GM21717 (cell line): ENCODE measurements around the gene ACR.

ENCODE experiments used
- ATAC-seq: cut with Tn5 transposase; IDR thresholded peaks from one replicate; pipeline ENCODE4 v1.9.1; 2021; ENCODE audit warnings: mild to moderate bottlenecking, moderate library complexity; ENCODE audit not compliant: unreplicated experiment

Gene ACR

DNA sequence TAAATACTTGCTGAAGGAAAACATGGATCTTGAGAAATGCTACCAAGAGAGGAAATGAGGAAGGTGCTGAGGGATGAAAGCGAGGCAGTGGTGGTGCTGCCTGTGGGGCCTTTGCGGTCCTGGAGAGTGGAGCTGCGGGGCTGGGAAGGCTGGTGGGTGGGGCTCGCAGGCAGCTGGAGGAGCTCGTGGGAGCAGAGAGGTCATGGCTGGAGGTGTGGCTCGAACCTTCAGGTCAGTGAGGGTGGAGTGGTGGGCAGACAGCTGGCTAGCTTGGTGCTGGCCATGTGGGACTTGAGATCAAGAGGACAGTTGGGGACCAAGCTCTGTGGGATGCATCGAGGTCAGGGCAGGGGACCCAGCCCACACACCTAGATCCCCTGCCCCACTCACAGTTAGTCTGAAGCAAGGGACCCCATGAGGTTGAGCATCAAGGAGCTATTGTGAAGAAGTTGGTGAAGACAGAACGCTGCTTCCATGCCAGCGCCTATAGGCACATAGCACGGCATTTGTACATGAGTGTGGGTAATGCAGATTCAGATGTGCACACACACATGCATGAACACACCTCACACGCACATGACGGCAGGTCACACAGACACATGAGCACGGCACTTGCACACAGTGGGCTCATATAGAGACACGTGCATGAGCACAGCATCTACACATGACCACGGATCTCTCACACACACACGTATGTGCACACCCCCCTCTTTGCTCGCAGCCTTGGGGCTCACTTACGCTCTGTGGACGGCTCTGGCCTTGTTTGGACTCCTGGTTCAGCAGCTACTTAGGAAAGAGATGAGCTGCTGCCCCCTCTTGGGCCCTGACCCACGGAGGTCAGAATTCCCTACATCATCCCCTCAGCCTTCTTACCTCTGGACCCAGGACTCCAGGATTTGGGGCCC, 34.9 kb upstream of the ACR start:
- no peak for ATAC-seq

DNA sequence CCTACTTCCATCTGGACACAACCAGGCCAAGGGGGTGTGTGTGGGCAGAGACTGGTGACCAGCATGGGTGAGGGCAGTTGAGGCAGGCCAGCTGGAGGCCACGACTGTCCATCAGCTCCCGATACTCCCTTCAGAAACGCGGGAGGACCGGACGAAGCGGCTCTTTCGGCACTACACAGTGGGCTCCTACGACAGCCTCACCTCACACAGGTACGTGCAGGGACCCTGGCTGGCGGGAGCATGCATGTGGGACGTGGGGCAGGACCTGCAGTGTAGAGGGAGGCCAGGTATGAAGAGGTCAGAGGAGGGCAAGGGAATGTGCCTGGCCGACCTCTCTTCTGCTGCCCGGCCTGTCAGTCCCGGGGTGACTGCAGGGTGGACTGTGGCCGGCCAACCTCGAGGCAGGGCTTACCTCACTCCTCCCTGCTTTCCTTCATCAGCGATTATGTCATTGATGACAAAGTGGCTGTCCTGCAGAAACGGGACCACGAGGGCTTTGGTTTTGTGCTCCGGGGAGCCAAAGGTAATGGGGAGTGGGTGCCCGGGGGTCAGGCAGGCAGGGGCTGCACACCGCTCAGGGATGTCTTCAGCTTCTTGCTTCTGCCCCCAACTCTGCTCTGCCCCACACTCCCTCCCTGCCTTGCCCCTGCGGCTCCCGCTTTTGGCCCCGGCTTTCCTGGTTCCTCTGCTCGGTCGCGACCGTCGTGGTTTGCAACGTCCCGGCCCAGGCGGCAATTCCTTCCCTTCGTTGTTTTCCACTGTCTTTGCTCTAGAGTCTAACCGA, 34.1 kb upstream of the ACR start:
- ATAC-seq, result no peak

DNA sequence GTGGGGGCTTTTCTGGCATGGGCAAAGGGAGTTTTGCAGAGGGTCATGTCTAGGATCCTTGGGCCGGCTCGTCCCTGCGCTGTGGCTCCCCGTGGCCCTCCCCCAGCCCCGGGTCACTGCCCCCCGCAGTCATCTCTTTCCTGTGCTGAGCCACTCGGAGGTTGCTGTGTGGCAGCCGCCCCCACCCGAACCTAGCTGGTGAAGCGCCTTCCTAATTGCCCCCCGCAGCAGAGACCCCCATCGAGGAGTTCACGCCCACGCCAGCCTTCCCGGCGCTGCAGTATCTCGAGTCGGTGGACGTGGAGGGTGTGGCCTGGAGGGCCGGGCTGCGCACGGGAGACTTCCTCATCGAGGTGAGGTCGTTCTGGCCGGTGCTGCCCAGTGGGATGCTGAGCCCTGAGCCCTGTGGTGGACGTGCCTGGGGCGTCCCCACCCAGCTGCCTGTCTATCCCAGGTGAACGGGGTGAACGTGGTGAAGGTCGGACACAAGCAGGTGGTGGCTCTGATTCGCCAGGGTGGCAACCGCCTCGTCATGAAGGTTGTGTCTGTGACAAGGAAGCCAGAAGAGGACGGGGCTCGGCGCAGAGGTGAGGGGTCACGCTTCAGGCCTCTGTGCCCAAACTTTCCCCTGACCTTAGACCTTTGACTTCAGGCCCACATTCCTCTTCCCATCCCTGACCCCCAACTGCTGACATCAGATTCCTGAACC, 33.3 kb upstream of the ACR start:
- no peak for ATAC-seq

DNA sequence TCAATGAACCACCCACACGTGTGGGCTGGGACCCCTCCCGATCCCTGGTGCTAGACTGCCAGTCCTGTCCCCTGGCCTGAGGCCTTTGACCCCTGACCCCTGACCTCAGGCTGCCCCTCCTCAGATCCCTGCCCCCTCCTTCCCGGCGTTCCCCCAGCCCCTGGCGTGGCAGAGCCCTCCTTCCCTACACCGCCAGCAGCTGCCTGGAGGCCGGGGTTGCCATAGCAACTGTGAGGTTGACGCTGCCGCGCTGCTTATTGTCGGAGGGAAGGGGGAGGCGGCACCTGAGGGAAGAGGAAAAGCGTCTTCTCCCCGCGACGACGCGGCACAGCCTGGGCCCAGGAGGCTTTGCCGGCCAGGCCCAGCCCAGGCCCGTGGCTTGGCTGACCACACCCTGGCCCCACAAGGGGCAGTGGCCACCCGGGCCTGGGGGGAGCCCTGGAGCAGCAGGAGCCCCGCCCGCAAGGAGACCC, 32.7 kb upstream of the ACR start:
- no peak for ATAC-seq

GRCh38 chr22:50705851-50706351, 32.1 kb upstream of the ACR start:
- no peak for ATAC-seq

DNA sequence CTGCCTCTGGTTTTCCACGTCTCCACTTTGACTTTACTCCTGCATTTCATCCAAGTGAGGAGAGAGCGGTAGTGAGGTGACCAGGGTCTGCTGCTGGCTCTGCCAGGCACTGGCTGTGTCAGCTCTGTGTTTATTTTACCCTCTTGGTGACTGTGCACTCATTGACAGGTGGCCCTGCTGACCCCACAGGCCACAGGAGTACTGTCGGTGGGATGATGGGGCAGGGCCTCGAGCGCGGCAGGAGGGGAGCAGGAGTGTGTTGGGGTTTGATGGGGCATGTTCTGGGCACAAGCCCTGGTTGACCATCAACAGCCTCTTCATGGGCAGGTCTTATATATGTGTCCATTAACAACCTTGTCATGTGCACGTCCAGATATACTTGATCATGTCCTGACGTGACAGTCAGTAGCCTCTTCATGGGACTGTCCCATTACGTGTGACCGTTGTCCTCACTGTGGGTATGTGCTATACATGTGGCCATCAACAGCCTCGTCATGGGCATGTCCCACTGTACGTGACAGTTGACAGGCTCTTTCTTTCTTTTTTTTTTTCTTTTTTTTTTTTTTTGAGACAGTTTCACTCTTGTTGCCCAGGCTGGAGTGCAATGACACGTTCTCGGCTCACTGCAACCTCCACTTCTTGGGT, 31.4 kb upstream of the ACR start:
- no peak for ATAC-seq

DNA sequence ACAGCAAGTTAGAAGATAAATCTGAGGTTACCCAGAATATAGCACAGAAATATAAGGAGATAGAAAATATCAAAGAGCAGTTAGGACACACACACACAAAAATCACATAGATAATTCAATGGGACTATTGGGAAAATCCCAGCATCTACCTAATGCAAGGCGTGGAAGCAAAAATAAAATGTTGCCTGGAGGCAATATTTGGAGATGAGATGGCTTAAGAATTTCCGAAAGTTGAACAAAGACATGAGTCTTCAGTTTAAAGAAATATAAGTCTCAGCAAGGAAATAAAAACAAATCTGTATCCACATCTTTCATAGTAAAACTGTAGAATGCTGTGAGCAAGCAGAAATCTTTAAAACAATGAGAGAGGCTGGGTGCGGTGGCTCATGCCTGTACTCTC, 29.5 kb upstream of the ACR start:
- ATAC-seq, result no peak

- no peak for ATAC-seq
Measured at GRCh38 chr22:50708996-50709395, 29.0 kb upstream of the ACR start.

DNA sequence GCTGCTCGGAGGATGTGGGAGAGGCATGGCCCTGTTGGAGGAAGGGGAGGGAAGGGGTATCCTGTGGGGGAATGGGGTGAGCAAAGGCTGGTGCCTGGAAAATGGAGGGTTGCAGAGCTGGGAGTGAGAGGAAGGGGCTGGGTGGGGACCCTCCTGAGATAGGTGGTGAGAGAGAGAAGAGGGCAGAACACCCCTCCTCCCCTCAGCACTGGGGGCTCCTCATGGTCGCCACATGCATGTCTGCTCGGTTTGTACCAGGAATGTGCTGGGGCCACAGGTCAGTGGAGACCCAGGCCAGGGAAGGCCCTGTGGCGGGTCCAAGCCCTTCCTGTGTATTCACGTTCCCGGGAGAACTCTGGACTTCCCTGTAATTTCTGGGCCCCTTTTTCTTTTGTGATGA, 27.8 kb upstream of the ACR start:
- no peak for ATAC-seq

DNA sequence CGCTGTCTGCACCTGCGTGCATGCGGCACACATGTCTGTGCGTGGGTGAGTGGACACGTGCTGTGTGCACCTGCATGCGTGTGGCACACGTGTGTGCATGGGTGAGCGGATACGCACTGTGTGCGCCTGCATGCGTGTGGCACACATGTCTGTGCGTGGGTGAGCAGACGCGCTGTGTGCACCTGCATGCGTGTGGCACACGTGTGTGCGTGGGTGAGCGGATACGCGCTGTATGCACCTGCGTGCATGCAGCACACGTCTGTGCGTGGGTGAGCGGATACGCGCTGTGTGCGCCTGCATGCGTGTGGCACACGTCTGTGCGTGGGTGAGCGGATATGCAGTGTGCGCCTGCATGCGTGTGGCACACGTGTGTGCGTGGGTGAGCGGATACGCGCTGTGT, 27.1 kb upstream of the ACR start:
- no peak for ATAC-seq

- ATAC-seq, result no peak
Measured at GRCh38 chr22:50711446-50712340, 26.3 kb upstream of the ACR start.

GRCh38 chr22:50712341-50713007, 25.5 kb upstream of the ACR start:
- ATAC-seq, result no peak

GRCh38 chr22:50713008-50713385, 25.0 kb upstream of the ACR start:
- no peak for ATAC-seq

- ATAC-seq, result no peak
Measured at GRCh38 chr22:50713571-50714056, 24.4 kb upstream of the ACR start.

- ATAC-seq, result no peak
Measured at GRCh38 chr22:50714150-50714549, 23.9 kb upstream of the ACR start.

- ATAC-seq, result no peak
Measured at GRCh38 chr22:50714631-50715179, 23.3 kb upstream of the ACR start.

- ATAC-seq, result no peak
Measured at GRCh38 chr22:50715250-50715649, 22.8 kb upstream of the ACR start.

DNA sequence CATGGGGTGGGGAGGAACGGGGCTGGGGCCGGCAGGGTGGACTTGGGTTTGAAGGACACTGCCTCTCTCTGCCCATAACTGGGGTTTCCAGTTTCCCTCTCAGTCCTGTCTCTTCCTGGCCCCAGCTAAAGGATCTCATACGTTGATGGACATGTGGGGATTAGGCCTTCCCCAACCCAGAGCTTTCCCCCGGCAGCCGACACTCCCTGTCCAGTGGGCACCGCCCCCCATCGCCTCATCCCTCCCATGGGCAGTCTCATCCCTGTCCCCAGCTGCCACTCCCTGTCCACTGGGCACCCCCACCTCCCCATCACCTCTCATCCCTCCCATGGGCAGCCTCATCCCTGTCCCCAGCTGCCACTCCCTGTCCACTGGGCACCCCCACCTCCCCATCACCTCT, 22.2 kb upstream of the ACR start:
- no peak for ATAC-seq
